Measurements from ENCODE around the gene FAM53C.

Gene FAM53C

GRCh38 chr5:138331449-138332368, 6.4 kb upstream of the FAM53C start, which contains the start of gene CDC25C:
TSS of gene CDC25C (minus strand) at chr5:138331804. CDS start at chr5:138331180, 624 bp downstream.
- Histone ChIP-seq H3K4ac (ENCODE audit: low read depth in 1 of 2, low read length in 2 of 2) (no peak within 1 kb of the TSS), H3K4me2 (ENCODE audit: low read length, poor library complexity, severe bottlenecking) (peak within 1 kb of the TSS; percentile 100), H3K18ac (ENCODE audit: low read depth in 1 of 2, low read length in 2 of 2) (no peak within 1 kb of the TSS), H3K4me3 (ENCODE audit: insufficient read depth in 1 of 2, low read depth in 1 of 2, low read length in 2 of 2) (peak within 1 kb of the TSS; percentile 65 to 88), H2BK15ac (ENCODE audit: low read depth, poor library complexity, severe bottlenecking) (no peak within 1 kb of the TSS), H2BK120ac (ENCODE audit: low read depth, low read length) (no peak within 1 kb of the TSS), H2BK5ac (ENCODE audit: low read depth, low read length, poor library complexity, severe bottlenecking) (no peak within 1 kb of the TSS), H3K14ac (ENCODE audit: low read length in 2 of 2) (no peak within 1 kb of the TSS), H3K27ac (ENCODE audit: low read length, poor library complexity, severe bottlenecking) (no peak within 1 kb of the TSS), H4K91ac (ENCODE audit: low read length) (no peak within 1 kb of the TSS), H3K23ac (ENCODE audit: low read length in 2 of 2) (no peak within 1 kb of the TSS), H2AK5ac (ENCODE audit: low read length, severe bottlenecking) (no peak within 1 kb of the TSS), H3K9ac (ENCODE audit: low read length) (peak within 1 kb of the TSS; percentile 75), H2AFZ (ENCODE audit: low read depth, low read length) (peak within 1 kb of the TSS; percentile 48), H3K36me3 (ENCODE audit: control insufficient read depth in 1 of 2, insufficient read depth in 2 of 2, low read depth in 1 of 2, low read length in 2 of 2) (no peaks in the 10 kb centered on the region), H3K79me1 (replicated peaks; ENCODE audit: low read length, poor library complexity, severe bottlenecking) (peaks cover 11% of the 10 kb centered on the region), H4K8ac (ENCODE audit: low read length) (no peak within 1 kb of the TSS), H3K4me1 (ENCODE audit: control insufficient read depth, insufficient read depth, low read depth, low read length) (peaks cover 6% of the 10 kb centered on the region), H2BK12ac (ENCODE audit: low read length in 2 of 2) (no peak within 1 kb of the TSS), H3K27me3 (ENCODE audit: control insufficient read depth in 1 of 2, insufficient read depth in 1 of 2, low read length in 2 of 2) (no peaks in the 10 kb centered on the region), H3K9me3 (ENCODE audit: control insufficient read depth, low read length) (no peaks in the 10 kb centered on the region)
- DNase-seq: peak; percentile 100
- under 1% methylated on average over 51 of the region's 55 CpGs for WGBS

GRCh38 chr5:138334867-138335447, 3.1 kb upstream of the FAM53C start:
- H2BK15ac ChIP-seq (ENCODE audit: low read depth, poor library complexity, severe bottlenecking): no peak overlapping the region
- H2BK5ac ChIP-seq (ENCODE audit: low read depth, low read length, poor library complexity, severe bottlenecking): no peak overlapping the region
- H2AK5ac ChIP-seq (ENCODE audit: low read length, severe bottlenecking): no peak overlapping the region
- H3K79me1 ChIP-seq (replicated peaks; ENCODE audit: low read length, poor library complexity, severe bottlenecking): peaks cover 10% of the 10 kb centered on the region
- H3K9me3 ChIP-seq (ENCODE audit: control insufficient read depth, low read length): no peaks in the 10 kb centered on the region
- H3K14ac ChIP-seq (ENCODE audit: low read length in 2 of 2): no peak overlapping the region
- no peak overlapping the region for H4K8ac ChIP-seq (ENCODE audit: low read length)
- peaks cover 0 to 1% of the 10 kb centered on the region in 2 experiments for H3K36me3 ChIP-seq (ENCODE audit: control insufficient read depth in 1 of 2, insufficient read depth in 2 of 2, low read depth in 1 of 2, low read length in 2 of 2)
- WGBS: 79% methylated on average over 3 of the region's 3 CpGs
- H3K18ac ChIP-seq (ENCODE audit: low read depth in 1 of 2, low read length in 2 of 2): no peak overlapping the region
- no peak overlapping the region for H2BK120ac ChIP-seq (ENCODE audit: low read depth, low read length)
- H2AFZ ChIP-seq (ENCODE audit: low read depth, low read length): no peak overlapping the region
- no peak overlapping the region for H3K27ac ChIP-seq (ENCODE audit: low read length, poor library complexity, severe bottlenecking)
- no peak overlapping the region for H2BK12ac ChIP-seq (ENCODE audit: low read length in 2 of 2)
- H3K4ac ChIP-seq (ENCODE audit: low read depth in 1 of 2, low read length in 2 of 2): no peak overlapping the region
- no peak for DNase-seq
- H3K4me1 ChIP-seq (ENCODE audit: control insufficient read depth, insufficient read depth, low read depth, low read length): peaks cover 8% of the 10 kb centered on the region
- H3K9ac ChIP-seq (ENCODE audit: low read length): no peak overlapping the region
- H4K91ac ChIP-seq (ENCODE audit: low read length): no peak overlapping the region
- H3K4me2 ChIP-seq (ENCODE audit: low read length, poor library complexity, severe bottlenecking): no peak overlapping the region
- no peak overlapping the region for H3K4me3 ChIP-seq (ENCODE audit: insufficient read depth in 1 of 2, low read depth in 1 of 2, low read length in 2 of 2)
- no peaks in the 10 kb centered on the region for H3K27me3 ChIP-seq (ENCODE audit: control insufficient read depth in 1 of 2, insufficient read depth in 1 of 2, low read length in 2 of 2)
- no peak overlapping the region for H3K23ac ChIP-seq (ENCODE audit: low read length in 2 of 2)

GRCh38 chr5:138336952-138337684, 948 bp upstream of the FAM53C start:
- WGBS: 60% methylated on average over 9 of the region's 13 CpGs
- Histone ChIP-seq H4K8ac (ENCODE audit: low read length) (peak overlapping the region; percentile 33), H3K18ac (ENCODE audit: low read depth in 1 of 2, low read length in 2 of 2) (peak overlapping the region in 1 of 2 experiments; percentile 100), H3K4me2 (ENCODE audit: low read length, poor library complexity, severe bottlenecking) (peak overlapping the region; percentile 62), H3K9ac (ENCODE audit: low read length) (peak overlapping the region; percentile 100), H2BK12ac (ENCODE audit: low read length in 2 of 2) (no peak overlapping the region), H2BK120ac (ENCODE audit: low read depth, low read length) (peak overlapping the region; percentile 97), H3K14ac (ENCODE audit: low read length in 2 of 2) (no peak overlapping the region), H3K9me3 (ENCODE audit: control insufficient read depth, low read length) (no peaks in the 10 kb centered on the region), H3K4me1 (ENCODE audit: control insufficient read depth, insufficient read depth, low read depth, low read length) (peaks cover 10% of the 10 kb centered on the region), H2AFZ (ENCODE audit: low read depth, low read length) (no peak overlapping the region), H3K27me3 (ENCODE audit: control insufficient read depth in 1 of 2, insufficient read depth in 1 of 2, low read length in 2 of 2) (no peaks in the 10 kb centered on the region), H2AK5ac (ENCODE audit: low read length, severe bottlenecking) (no peak overlapping the region), H3K23ac (ENCODE audit: low read length in 2 of 2) (no peak overlapping the region), H2BK15ac (ENCODE audit: low read depth, poor library complexity, severe bottlenecking) (peak overlapping the region; percentile 84), H3K36me3 (ENCODE audit: control insufficient read depth in 1 of 2, insufficient read depth in 2 of 2, low read depth in 1 of 2, low read length in 2 of 2) (peaks cover 9 to 23% of the 10 kb centered on the region in 2 experiments), H4K91ac (ENCODE audit: low read length) (no peak overlapping the region), H3K79me1 (replicated peaks; ENCODE audit: low read length, poor library complexity, severe bottlenecking) (peaks cover 5% of the 10 kb centered on the region), H3K27ac (ENCODE audit: low read length, poor library complexity, severe bottlenecking) (peak overlapping the region; percentile 83), H3K4me3 (ENCODE audit: insufficient read depth in 1 of 2, low read depth in 1 of 2, low read length in 2 of 2) (peak overlapping the region; percentile 91 to 99), H2BK5ac (ENCODE audit: low read depth, low read length, poor library complexity, severe bottlenecking) (peak overlapping the region; percentile 100), H3K4ac (ENCODE audit: low read depth in 1 of 2, low read length in 2 of 2) (no peak overlapping the region)
- peak; percentile 91 for DNase-seq

Data from mesenchymal stem cell (in vitro differentiated cells and primary cell).